ENCODE results near the gene TOP1. TPM values are rescaled to one million over a fixed set of nuclear protein-coding genes. Genes with fewer than 3 reads are reported as not detected.
A peak's percentile ranks its signal among the peaks of the same experiment; 100 is the strongest.
"Not testable (repeated sequence)": the region's sequence is repeated elsewhere in the genome, so short reads cannot be mapped to it uniquely, and the experiment has no call there.

TOP1 gene
- total RNA-seq, 1 experiment from 2014 or later: 125 TPM

DNA sequence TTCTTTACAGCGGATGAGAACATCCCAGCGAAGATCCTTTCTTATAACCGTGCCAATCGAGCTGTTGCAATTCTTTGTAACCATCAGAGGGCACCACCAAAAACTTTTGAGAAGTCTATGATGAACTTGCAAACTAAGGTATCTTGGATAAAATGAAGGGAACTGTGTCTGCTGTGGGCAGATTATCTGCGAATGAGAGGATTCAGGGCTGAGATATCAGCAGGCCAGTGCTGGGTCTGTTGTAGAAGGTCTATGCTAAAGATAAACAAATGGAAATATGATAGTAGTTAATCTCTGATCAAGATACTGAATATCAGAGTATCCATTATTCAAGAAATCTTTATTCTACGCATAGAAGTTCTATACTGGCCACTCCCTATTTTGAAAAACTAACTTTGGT, 89.5 kb downstream of the TOP1 start:
- intact Hi-C loops (cut with micrococcal nuclease; ENCODE audit: unreplicated experiment); H3K4me3 ChIP-seq (ENCODE audit: low read depth, low read length, poor library complexity, severe bottlenecking); POLR2A ChIA-PET (ENCODE audit: low non-redundant PET); H3K4me1 ChIP-seq (ENCODE audit: insufficient read depth, low read length, poor library complexity, severe bottlenecking); H3K27ac ChIP-seq (ENCODE audit: low read depth, low read length, poor library complexity, severe bottlenecking); CTCF ChIA-PET; BruUV-seq (replicated peaks); DNase-seq (ENCODE audit: low spot score); H3K27me3 ChIP-seq (replicated peaks; ENCODE audit: insufficient read depth, low read depth, low read length, poor library complexity); H3K9me3 ChIP-seq (ENCODE audit: low read depth, low read length, poor library complexity, severe bottlenecking): not testable (repeated sequence)
- TF ChIP-seq, protein P1, sequence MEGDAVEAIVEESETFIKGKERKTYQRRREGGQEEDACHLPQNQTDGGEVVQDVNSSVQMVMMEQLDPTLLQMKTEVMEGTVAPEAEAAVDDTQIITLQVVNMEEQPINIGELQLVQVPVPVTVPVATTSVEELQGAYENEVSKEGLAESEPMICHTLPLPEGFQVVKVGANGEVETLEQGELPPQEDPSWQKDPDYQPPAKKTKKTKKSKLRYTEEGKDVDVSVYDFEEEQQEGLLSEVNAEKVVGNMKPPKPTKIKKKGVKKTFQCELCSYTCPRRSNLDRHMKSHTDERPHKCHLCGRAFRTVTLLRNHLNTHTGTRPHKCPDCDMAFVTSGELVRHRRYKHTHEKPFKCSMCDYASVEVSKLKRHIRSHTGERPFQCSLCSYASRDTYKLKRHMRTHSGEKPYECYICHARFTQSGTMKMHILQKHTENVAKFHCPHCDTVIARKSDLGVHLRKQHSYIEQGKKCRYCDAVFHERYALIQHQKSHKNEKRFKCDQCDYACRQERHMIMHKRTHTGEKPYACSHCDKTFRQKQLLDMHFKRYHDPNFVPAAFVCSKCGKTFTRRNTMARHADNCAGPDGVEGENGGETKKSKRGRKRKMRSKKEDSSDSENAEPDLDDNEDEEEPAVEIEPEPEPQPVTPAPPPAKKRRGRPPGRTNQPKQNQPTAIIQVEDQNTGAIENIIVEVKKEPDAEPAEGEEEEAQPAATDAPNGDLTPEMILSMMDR (conservative IDR thresholded peaks at IDR 0.05; ENCODE audit: low read depth, low read length): 0 out of 2 replicates have a peak, but pooled peaks have one; percentile 26
- H3K36me3 ChIP-seq (ENCODE audit: insufficient read depth, low read length, poor library complexity, severe bottlenecking): peaks cover 91% of the 10 kb centered on the region

DNA sequence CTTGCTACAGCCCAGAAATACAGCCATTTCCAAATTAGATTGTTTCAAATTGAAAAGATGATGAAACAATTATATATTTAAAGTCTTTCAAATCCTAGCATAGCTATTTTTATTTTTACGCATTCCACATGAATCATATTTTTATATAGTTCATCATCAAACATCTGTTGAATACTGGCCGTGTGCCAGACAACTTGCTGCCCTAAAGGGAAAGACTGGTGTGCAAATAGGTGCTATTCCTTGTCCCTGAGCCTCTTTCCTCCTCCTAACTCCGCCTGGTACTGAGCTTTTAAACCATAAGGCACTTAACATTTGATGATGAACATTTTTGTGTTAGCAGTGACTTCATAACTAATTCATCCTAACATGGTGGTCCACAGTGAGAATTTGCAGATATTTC, 90.0 kb downstream of the TOP1 start:
- no peaks in the 10 kb centered on the region for H3K9me3 ChIP-seq (ENCODE audit: low read depth, low read length, poor library complexity, severe bottlenecking)
- DNase-seq (ENCODE audit: low spot score): no peak
- TF ChIP-seq EZH2 (IDR thresholded peaks at IDR 0.05; ENCODE audit: borderline replicate concordance, low read depth, low read length, poor library complexity, severe bottlenecking): no peak
- TF ChIP-seq, protein P1 (conservative IDR thresholded peaks at IDR 0.05; ENCODE audit: low read depth, low read length): no peak
- H3K4me3 ChIP-seq (ENCODE audit: low read depth, low read length, poor library complexity, severe bottlenecking): no peak overlapping the region
- intact Hi-C loops (cut with micrococcal nuclease; ENCODE audit: unreplicated experiment): no loop called here
- POLR2A ChIA-PET (ENCODE audit: low non-redundant PET): no interaction called here
- H3K27me3 ChIP-seq (replicated peaks; ENCODE audit: insufficient read depth, low read depth, low read length, poor library complexity): no peaks in the 10 kb centered on the region
- peaks cover 93% of the 10 kb centered on the region for H3K36me3 ChIP-seq (ENCODE audit: insufficient read depth, low read length, poor library complexity, severe bottlenecking)
- H3K4me1 ChIP-seq (ENCODE audit: insufficient read depth, low read length, poor library complexity, severe bottlenecking): no peaks in the 10 kb centered on the region
- CTCF ChIA-PET: no interaction called here
- no TSS peak for BruUV-seq (replicated peaks)
- H3K27ac ChIP-seq (ENCODE audit: low read depth, low read length, poor library complexity, severe bottlenecking): no peak overlapping the region

DNA sequence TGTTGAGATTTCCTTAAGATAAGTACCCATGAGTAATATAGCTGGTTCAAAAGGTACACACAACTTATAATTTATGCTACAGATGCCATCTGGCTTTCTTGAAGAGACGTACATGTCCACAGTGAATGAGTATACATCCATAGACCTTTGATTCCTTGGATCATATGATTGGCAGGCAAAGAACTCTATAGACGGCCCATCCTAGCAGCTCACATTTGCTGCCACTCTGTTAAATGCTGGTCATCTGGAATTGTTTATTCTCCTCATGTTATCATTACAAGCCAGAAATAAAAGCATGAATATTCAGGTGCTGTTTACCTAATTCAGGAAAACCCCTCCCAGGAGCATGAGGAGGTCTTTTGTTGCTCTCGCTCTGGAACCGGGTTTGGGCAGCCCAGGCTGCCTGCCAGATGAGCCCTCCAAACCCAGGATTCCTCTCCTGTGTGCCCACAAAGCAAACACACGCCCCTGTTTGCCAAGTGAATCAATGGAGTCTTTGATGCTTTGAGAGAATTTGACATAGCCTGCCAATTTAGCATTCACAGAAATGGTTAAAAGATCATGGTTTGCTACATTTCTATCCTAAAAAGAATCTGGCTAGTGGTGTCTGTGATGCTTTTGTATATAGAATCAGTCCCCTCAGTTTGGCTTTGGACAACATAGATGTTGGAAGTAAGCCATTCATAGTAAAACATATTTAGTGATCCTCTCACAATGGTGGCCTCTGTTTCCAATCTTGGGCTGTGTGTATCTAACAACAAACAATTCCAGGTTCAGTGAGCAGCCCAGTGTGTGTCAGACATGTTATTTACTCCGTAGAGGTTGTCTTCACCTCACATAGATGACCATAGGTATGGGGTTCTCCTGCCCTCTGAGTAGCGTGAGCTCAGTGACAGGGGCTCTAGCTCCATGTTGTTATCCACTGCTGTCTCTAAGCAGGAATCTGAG, 91.3 kb downstream of the TOP1 start:
- Histone ChIP-seq H3K36me3 (ENCODE audit: insufficient read depth, low read length, poor library complexity, severe bottlenecking) (peaks cover 88% of the 10 kb centered on the region), H3K27ac (ENCODE audit: low read depth, low read length, poor library complexity, severe bottlenecking) (no peak overlapping the region), H3K27me3 (replicated peaks; ENCODE audit: insufficient read depth, low read depth, low read length, poor library complexity) (no peaks in the 10 kb centered on the region), H3K4me3 (ENCODE audit: low read depth, low read length, poor library complexity, severe bottlenecking) (no peak overlapping the region), H3K9me3 (ENCODE audit: low read depth, low read length, poor library complexity, severe bottlenecking) (no peaks in the 10 kb centered on the region), H3K4me1 (ENCODE audit: insufficient read depth, low read length, poor library complexity, severe bottlenecking) (no peaks in the 10 kb centered on the region)
- no TSS peak for BruUV-seq (replicated peaks)
- TF ChIP-seq, protein P1 (conservative IDR thresholded peaks at IDR 0.05; ENCODE audit: low read depth, low read length): no peak
- TF ChIP-seq EZH2 (IDR thresholded peaks at IDR 0.05; ENCODE audit: borderline replicate concordance, low read depth, low read length, poor library complexity, severe bottlenecking): no peak
- intact Hi-C loops (cut with micrococcal nuclease; ENCODE audit: unreplicated experiment): no loop called here
- DNase-seq (ENCODE audit: low spot score): no peak
- ChIA-PET CTCF (no interaction called here), POLR2A (ENCODE audit: low non-redundant PET) (no interaction called here)
